Skeletal muscle satellite cell (primary cell): ENCODE measurements around the gene GRIK2.
A peak's percentile ranks its signal among the peaks of the same experiment; 100 is the strongest.

Experiments used
- H3K27me3 ChIP-seq: 2 replicates; pipeline ENCODE4 v1.7.0; 2013; ENCODE audit warnings: low read length; ENCODE audit not compliant: control insufficient read depth, insufficient read depth
- H3K36me3 ChIP-seq: 2 replicates; pipeline ENCODE4 v1.7.0; 2013; ENCODE audit warnings: mild to moderate bottlenecking, control low read depth, low read length; ENCODE audit not compliant: insufficient read depth
- H3K4me1 ChIP-seq: 2 replicates; pipeline ENCODE4 v1.7.0; 2013; ENCODE audit warnings: low read length; ENCODE audit not compliant: control insufficient read depth, insufficient read depth
- H3K4me2 ChIP-seq: 2 replicates; pipeline ENCODE4 v1.7.0; 2013; ENCODE audit warnings: mild to moderate bottlenecking, low read length
- H3K4me3 ChIP-seq: 2 replicates; pipeline ENCODE4 v1.7.0; 2013; ENCODE audit warnings: low read length
- H3K9ac ChIP-seq: 2 replicates; pipeline ENCODE4 v1.7.0; 2013; ENCODE audit warnings: mild to moderate bottlenecking, low read depth, low read length, moderate library complexity
- H3K9me3 ChIP-seq: replicated peaks from 2 replicates; pipeline ENCODE4 v1.7.0; 2013; ENCODE audit warnings: mild to moderate bottlenecking, control low read depth, low read length

The GRIK2 gene

GRCh38 chr6:101686653-101687052, 293.1 kb downstream of the GRIK2 start:
- Histone ChIP-seq H3K9ac (no peak overlapping the region), H3K36me3 (no peaks in the 10 kb centered on the region), H3K4me2 (no peak overlapping the region), H3K4me3 (no peak overlapping the region), H3K27me3 (no peaks in the 10 kb centered on the region), H3K9me3 (no peaks in the 10 kb centered on the region), H3K4me1 (no peaks in the 10 kb centered on the region)

- Histone ChIP-seq H3K4me2 (no peak overlapping the region), H3K9ac (no peak overlapping the region), H3K27me3 (no peaks in the 10 kb centered on the region), H3K36me3 (no peaks in the 10 kb centered on the region), H3K4me3 (no peak overlapping the region), H3K9me3 (no peaks in the 10 kb centered on the region), H3K4me1 (no peaks in the 10 kb centered on the region)
These were observed 295.6 kb downstream of the GRIK2 start for GRCh38 chr6:101689156-101689555.

DNA sequence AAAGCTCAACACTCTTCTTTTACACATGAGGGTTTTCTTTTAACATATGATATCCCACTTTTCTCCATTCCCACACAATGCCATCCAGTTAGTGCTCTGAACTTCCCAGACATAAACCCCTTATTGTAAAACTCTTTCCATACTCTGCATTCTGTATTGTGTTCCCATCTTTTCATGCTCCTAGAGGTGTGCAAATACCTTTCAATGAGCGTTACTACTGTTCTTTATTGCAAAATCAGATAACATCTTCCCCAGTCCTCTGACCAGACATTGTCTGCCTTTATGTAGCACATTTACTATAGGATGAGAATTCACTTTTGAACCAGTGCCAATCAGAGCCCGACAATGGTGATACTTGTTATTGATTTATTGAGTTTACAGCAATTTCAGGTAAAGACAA, 296.2 kb downstream of the GRIK2 start:
- Histone ChIP-seq H3K36me3 (no peaks in the 10 kb centered on the region), H3K9me3 (no peaks in the 10 kb centered on the region), H3K4me2 (no peak overlapping the region), H3K4me3 (no peak overlapping the region), H3K4me1 (no peaks in the 10 kb centered on the region), H3K27me3 (no peaks in the 10 kb centered on the region), H3K9ac (no peak overlapping the region)

DNA sequence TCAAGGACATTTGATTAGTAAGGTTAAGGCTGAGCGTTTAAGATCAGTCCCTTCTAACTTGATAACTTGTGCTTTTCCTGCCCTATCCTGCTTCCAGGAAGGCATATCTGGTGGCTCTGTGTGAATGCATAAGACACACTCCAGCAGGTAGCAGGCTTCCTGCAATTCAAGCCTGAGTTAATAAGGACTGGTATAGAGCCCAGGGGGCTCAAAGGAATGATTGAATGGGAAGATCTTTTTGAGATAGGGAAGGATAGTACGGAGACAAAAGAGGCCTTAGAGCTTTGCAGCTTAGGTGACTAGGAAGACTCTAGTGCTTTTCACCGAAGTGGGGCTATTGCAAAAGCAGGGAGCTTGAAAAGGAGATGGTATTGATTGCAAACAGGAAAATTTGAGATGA, 307.1 kb downstream of the GRIK2 start:
- Histone ChIP-seq H3K27me3 (no peaks in the 10 kb centered on the region), H3K4me2 (no peak overlapping the region), H3K36me3 (no peaks in the 10 kb centered on the region), H3K4me1 (no peaks in the 10 kb centered on the region), H3K4me3 (no peak overlapping the region), H3K9me3 (no peaks in the 10 kb centered on the region), H3K9ac (no peak overlapping the region)

- Histone ChIP-seq H3K36me3 (no peaks in the 10 kb centered on the region), H3K4me3 (no peak overlapping the region)
These were observed 309.8 kb downstream of the GRIK2 start for GRCh38 chr6:101703311-101703710.

GRCh38 chr6:101705866-101706265, 312.4 kb downstream of the GRIK2 start:
- Histone ChIP-seq H3K27me3 (no peaks in the 10 kb centered on the region), H3K4me3 (no peak overlapping the region), H3K36me3 (no peaks in the 10 kb centered on the region), H3K9ac (no peak overlapping the region), H3K4me1 (no peaks in the 10 kb centered on the region), H3K9me3 (no peaks in the 10 kb centered on the region), H3K4me2 (no peak overlapping the region)

More at GRCh38 chr6:101703311-101703710, 309.8 kb downstream of the GRIK2 start:
- H3K27me3 ChIP-seq = no peaks in the 10 kb centered on the region
- no peak overlapping the region for H3K4me2 ChIP-seq
- H3K9ac ChIP-seq = no peak overlapping the region
- H3K9me3 ChIP-seq = no peaks in the 10 kb centered on the region
- H3K4me1 ChIP-seq = no peaks in the 10 kb centered on the region

DNA sequence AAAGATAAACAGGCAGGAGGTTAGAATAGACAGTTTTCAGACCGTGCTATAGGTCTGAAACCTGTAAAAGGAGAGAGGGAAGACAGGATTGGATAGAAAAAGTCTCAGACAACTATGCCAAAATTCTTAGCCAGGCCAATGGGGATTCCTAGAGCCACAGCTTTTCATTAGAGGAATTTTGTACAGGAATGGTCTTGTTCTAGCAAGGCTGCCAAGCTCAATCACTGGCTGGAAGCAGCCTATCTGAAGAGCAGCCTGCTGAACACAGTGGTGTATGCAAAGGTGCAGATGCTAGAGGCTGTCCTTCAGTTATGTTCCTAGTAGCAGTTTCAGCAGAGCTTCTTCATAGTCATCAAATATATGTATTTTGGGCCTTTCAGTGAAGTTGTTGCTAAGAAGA, 313.1 kb downstream of the GRIK2 start:
- no peaks in the 10 kb centered on the region for H3K4me1 ChIP-seq
- H3K27me3 ChIP-seq = no peaks in the 10 kb centered on the region
- H3K36me3 ChIP-seq = no peaks in the 10 kb centered on the region
- H3K9ac ChIP-seq = no peak overlapping the region
- H3K9me3 ChIP-seq = no peaks in the 10 kb centered on the region
- no peak overlapping the region for H3K4me3 ChIP-seq
- no peak overlapping the region for H3K4me2 ChIP-seq

GRCh38 chr6:101711518-101711917, 318.0 kb downstream of the GRIK2 start:
- no peak overlapping the region for H3K4me3 ChIP-seq
- no peak overlapping the region for H3K4me2 ChIP-seq
- H3K4me1 ChIP-seq = no peaks in the 10 kb centered on the region
- H3K27me3 ChIP-seq = no peaks in the 10 kb centered on the region
- H3K9me3 ChIP-seq = no peaks in the 10 kb centered on the region
- no peak overlapping the region for H3K9ac ChIP-seq
- H3K36me3 ChIP-seq = no peaks in the 10 kb centered on the region

- no peaks in the 10 kb centered on the region for H3K9me3 ChIP-seq
- H3K36me3 ChIP-seq = no peaks in the 10 kb centered on the region
- no peaks in the 10 kb centered on the region for H3K27me3 ChIP-seq
- H3K9ac ChIP-seq = no peak overlapping the region
- no peak overlapping the region for H3K4me3 ChIP-seq
- H3K4me1 ChIP-seq = no peaks in the 10 kb centered on the region
- no peak overlapping the region for H3K4me2 ChIP-seq
These were observed 322.9 kb downstream of the GRIK2 start for GRCh38 chr6:101716387-101716786.

DNA sequence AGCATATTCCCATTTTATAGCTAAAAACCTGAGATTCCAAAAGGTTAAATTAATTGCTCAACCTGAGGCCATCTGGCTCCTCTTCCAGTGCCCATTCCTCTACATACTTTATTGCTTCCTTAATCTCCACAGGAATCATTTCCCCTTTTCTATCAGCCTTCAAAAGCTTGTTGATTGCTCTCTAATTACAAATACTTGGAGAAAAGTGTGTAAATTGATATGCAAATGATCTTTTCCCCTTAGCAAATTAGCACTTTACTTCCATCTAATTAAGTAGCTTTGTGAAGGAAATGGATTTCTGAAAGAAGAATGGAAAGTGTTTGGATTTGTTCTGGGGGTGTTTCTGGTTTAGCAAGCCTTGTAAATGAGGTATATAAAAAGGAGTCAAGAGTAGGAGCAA, 323.3 kb downstream of the GRIK2 start:
- Histone ChIP-seq H3K9ac (no peak overlapping the region), H3K9me3 (no peaks in the 10 kb centered on the region), H3K4me2 (no peak overlapping the region), H3K4me1 (peaks cover 3% of the 10 kb centered on the region), H3K36me3 (no peaks in the 10 kb centered on the region), H3K27me3 (no peaks in the 10 kb centered on the region), H3K4me3 (no peak overlapping the region)

GRCh38 chr6:101719521-101719920, 326.0 kb downstream of the GRIK2 start:
- H3K4me1 ChIP-seq = peaks cover 24% of the 10 kb centered on the region
- no peak overlapping the region for H3K4me3 ChIP-seq
- H3K9ac ChIP-seq = no peak overlapping the region
- H3K36me3 ChIP-seq = no peaks in the 10 kb centered on the region
- H3K27me3 ChIP-seq = no peaks in the 10 kb centered on the region
- no peak overlapping the region for H3K4me2 ChIP-seq
- H3K9me3 ChIP-seq = no peaks in the 10 kb centered on the region

DNA sequence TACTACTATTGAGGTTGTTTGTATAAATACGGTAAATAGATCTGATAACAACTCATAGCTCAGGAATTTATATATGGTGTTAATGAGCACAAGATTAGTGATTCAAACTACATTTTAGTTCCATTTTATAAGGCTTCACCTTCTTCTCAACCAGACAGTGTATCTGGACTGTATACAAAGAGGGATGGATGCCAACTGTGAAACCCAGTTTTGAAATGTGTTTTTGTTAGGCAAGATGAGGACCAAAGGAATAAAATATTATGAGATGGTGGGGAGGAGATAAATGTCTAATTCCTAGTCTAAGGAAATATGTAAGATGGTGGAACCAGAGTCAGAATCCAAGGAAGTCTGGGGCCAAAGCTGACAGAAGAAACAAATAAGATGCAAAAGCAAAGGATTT, 329.0 kb downstream of the GRIK2 start:
- Histone ChIP-seq H3K9ac (peak overlapping the region; percentile 38), H3K27me3 (no peaks in the 10 kb centered on the region), H3K4me2 (peak overlapping the region; percentile 13), H3K4me1 (peaks cover 24% of the 10 kb centered on the region), H3K36me3 (no peaks in the 10 kb centered on the region), H3K4me3 (no peak overlapping the region), H3K9me3 (no peaks in the 10 kb centered on the region)
